Adipose tissue (tissue), 3 donors: Measurements from ENCODE around the gene LRRC17. TPM values are rescaled to one million over a fixed set of nuclear protein-coding genes. Genes with fewer than 3 reads are reported as not detected.

Experiments
- H3K27ac ChIP-seq: one replicate; pipeline ENCODE4 v1.5.1; 2013; ENCODE audit warnings: low read depth, low read length
- WGBS, 3 donors: extraction: QIAGEN DNeasy Blood & Tissue Kit; methylation state at CpG; one replicate each; pipeline ENCODE4 v1.1.7; 2013; 5-methylcytosine and 5-hydroxymethylcytosine counted together
- polyA plus RNA-seq, 3 donors: library from polyadenylated mRNA; stranded (reverse); fragments of 200-250 nt; gene quantifications; one replicate each; pipeline ENCODE4 v1.2.3, GENCODE V29; 2013
- donor health status: healthy with polysubstance abuse.
- donor health status: Bipolar disorder and iron deficiency.
- donor health status: healthy.

LRRC17 gene
- polyA plus RNA-seq, result 1 to 10 TPM in 2 of 3 donors, under 1 TPM in 1; 1.00 to 2.5 (median 1.2) TPM

GRCh38 chr7:102912742-102913141, at the start of gene LRRC17:
Gene LRRC17, plus strand, starts transcription at chr7:102913000. Its CDS starts 20,914 bp downstream, at chr7:102933914.
- H3K27ac ChIP-seq, result no peak within 1 kb of the TSS
- whole genome bisulfite sequencing, 3 donors, result 24 to 57% (median 27%) methylated on average over 6 of the region's 6 CpGs

- H3K27ac ChIP-seq, result no peak overlapping the region
- 42 to 72% (median 70%) methylated on average over 2 of the region's 2 CpGs for WGBS, 3 donors
Observed at GRCh38 chr7:102864958-102865357, 47.8 kb upstream of the LRRC17 start.

- 78 to 90% (median 80%) methylated on average over 3 of the region's 3 CpGs for WGBS, 3 donors
- no peak overlapping the region for H3K27ac ChIP-seq
Observed at GRCh38 chr7:102866535-102867215, 46.1 kb upstream of the LRRC17 start.

GRCh38 chr7:102869195-102869594, 43.6 kb upstream of the LRRC17 start:
- WGBS, 3 donors, result 84 to 97% (median 93%) methylated on average over 5 of the region's 5 CpGs

GRCh38 chr7:102872460-102872859, 40.3 kb upstream of the LRRC17 start:
- 94 to 98% (median 97%) methylated on average over 2 of the region's 2 CpGs for WGBS, 3 donors
- no peak overlapping the region for H3K27ac ChIP-seq

More at GRCh38 chr7:102869195-102869594, 43.6 kb upstream of the LRRC17 start:
- no peak overlapping the region for H3K27ac ChIP-seq

- no peak overlapping the region for H3K27ac ChIP-seq
- 88 to 91% (median 90%) methylated on average over 4 of the region's 4 CpGs for WGBS, 3 donors
Observed at GRCh38 chr7:102873470-102874165, 39.2 kb upstream of the LRRC17 start.

- whole genome bisulfite sequencing, 3 donors, result 71 to 82% (median 77%) methylated on average over 5 of the region's 5 CpGs
- no peak overlapping the region for H3K27ac ChIP-seq
Observed at GRCh38 chr7:102874166-102874829, 38.5 kb upstream of the LRRC17 start.

- no peak overlapping the region for H3K27ac ChIP-seq
- 67 to 89% (median 88%) methylated on average over 1 of the region's 1 CpG for WGBS, 3 donors
Observed at GRCh38 chr7:102874966-102875365, 37.8 kb upstream of the LRRC17 start.

GRCh38 chr7:102875700-102876295, 37.0 kb upstream of the LRRC17 start:
- no peak overlapping the region for H3K27ac ChIP-seq
- 91 to 98% (median 95%) methylated on average over 3 of the region's 3 CpGs for WGBS, 3 donors

- H3K27ac ChIP-seq, result no peak overlapping the region
- 26 to 77% (median 75%) methylated on average over 6 of the region's 6 CpGs for WGBS, 3 donors
Observed at GRCh38 chr7:102883098-102883860, 29.5 kb upstream of the LRRC17 start.

GRCh38 chr7:102888561-102889233, 24.1 kb upstream of the LRRC17 start:
- no peak overlapping the region for H3K27ac ChIP-seq
- 81 to 91% (median 85%) methylated on average over 3 of the region's 3 CpGs for WGBS, 3 donors

GRCh38 chr7:102889851-102890250, 22.9 kb upstream of the LRRC17 start:
- H3K27ac ChIP-seq, result no peak overlapping the region
- 44 to 87% (median 45%) methylated on average over 2 of the region's 2 CpGs for WGBS, 3 donors

- WGBS, 3 donors, result 60 to 91% (median 62%) methylated on average over 2 of the region's 2 CpGs
Observed at GRCh38 chr7:102890292-102890970, 22.4 kb upstream of the LRRC17 start.

GRCh38 chr7:102890971-102891692, 21.7 kb upstream of the LRRC17 start:
- H3K27ac ChIP-seq, result no peak overlapping the region
- WGBS, 3 donors, result 75 to 80% (median 78%) methylated on average over 5 of the region's 5 CpGs

More at GRCh38 chr7:102890292-102890970, 22.4 kb upstream of the LRRC17 start:
- H3K27ac ChIP-seq, result no peak overlapping the region

- no peak overlapping the region for H3K27ac ChIP-seq
- WGBS, 3 donors, result 29 to 74% (median 41%) methylated on average over 1 of the region's 1 CpG
Observed at GRCh38 chr7:102891693-102892261, 21.0 kb upstream of the LRRC17 start.

GRCh38 chr7:102892631-102893278, 20.0 kb upstream of the LRRC17 start:
- H3K27ac ChIP-seq, result no peak overlapping the region
- 60 to 85% (median 67%) methylated on average over 1 of the region's 1 CpG for WGBS, 3 donors
